ENCODE data around the gene PHYHIPL. TPM values are rescaled to one million over a fixed set of nuclear protein-coding genes. Genes with fewer than 3 reads are reported as not detected.
A peak's percentile ranks its signal among the peaks of the same experiment; 100 is the strongest.

Gene PHYHIPL
- total RNA-seq, 6 experiments from 2014 or later: not detected

DNA sequence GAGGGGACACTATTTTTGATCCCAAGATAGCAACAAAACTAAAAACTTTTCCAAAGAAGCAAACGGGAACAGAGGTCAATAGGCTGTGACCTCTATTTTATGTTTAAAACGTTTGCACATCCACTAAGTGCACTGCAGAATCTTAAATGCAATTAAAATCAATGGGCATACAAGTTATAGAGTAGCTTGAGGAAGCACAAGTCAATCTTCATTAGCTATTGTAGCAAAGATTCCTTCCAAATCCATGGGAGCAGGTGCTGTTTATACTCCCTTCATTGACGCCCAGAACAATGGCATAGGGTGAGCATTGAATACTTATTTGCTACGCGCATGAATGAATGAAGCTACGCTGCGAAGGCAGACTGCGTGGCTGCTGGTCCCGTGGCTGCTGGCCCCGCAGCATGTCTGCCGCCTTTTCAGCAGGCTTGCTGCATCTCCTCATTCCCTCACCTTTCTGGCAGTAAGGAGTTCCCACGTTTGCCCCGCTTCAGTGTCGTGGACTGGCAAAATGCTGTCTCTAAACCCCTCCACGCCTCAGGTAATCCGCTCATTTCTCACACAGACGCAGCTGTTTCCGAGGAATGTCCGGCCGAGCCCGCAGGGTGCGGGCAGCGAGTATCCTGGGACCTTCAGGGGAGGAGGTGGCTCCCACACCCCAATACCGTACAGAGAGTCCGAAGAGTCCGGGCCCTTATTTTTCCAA, 754 bp upstream of the PHYHIPL start:
- no peak overlapping the region for H3K4me3 Mint-ChIP-seq
- H3K27ac Mint-ChIP-seq: no peak overlapping the region
- peaks cover 8% of the 10 kb centered on the region for H3K4me1 Mint-ChIP-seq (ENCODE audit: low read depth)
- no peak for DNase-seq
- TF ChIP-seq, protein P1, sequence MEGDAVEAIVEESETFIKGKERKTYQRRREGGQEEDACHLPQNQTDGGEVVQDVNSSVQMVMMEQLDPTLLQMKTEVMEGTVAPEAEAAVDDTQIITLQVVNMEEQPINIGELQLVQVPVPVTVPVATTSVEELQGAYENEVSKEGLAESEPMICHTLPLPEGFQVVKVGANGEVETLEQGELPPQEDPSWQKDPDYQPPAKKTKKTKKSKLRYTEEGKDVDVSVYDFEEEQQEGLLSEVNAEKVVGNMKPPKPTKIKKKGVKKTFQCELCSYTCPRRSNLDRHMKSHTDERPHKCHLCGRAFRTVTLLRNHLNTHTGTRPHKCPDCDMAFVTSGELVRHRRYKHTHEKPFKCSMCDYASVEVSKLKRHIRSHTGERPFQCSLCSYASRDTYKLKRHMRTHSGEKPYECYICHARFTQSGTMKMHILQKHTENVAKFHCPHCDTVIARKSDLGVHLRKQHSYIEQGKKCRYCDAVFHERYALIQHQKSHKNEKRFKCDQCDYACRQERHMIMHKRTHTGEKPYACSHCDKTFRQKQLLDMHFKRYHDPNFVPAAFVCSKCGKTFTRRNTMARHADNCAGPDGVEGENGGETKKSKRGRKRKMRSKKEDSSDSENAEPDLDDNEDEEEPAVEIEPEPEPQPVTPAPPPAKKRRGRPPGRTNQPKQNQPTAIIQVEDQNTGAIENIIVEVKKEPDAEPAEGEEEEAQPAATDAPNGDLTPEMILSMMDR (IDR thresholded peaks at IDR 0.05): no peak
- peaks cover 5% of the 10 kb centered on the region; the same call in 1 of the 2 replicates for H3K36me3 Mint-ChIP-seq (ENCODE audit: low read depth)
- peaks cover 4% of the 10 kb centered on the region for H3K9me3 Mint-ChIP-seq
- H3K27me3 Mint-ChIP-seq (ENCODE audit: insufficient read depth): peaks cover 7% of the 10 kb centered on the region; the same call in 1 of the 2 replicates

DNA sequence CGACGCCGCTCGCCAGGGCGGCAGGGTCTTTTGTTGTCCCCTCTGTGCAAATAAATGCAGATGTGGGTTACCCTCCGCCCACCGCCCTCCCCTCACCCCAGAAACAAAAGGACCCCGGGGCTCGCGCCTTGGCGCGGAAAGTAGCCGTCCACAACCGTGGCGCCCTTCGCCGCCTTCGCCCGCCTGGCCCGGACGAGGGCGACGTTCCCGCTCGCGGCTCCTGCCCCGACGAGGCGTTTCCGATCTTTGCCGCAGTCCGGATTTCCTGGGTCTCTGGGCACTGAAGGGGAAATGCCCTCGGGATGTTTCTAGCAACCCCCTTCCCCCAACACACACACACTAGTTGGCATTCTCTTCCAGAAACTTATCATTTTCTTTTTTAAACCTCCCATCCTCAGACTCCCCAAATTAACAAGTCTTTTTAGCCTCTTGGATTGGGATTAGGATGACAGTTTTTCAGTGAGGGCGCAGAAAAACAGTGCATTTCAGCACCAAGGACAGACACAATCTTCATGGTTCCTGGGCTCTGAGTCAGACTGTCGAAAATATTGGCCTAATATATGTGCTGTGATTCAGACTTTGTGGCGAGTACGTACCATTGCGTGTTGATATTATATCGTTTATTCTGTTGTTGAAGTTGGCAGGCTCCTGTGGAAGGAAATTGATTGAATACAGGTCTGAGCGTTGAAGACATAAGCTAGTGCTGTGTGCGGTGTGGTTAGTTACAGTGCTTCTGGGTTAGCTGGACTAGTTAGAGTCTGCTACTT, 771 bp downstream of the PHYHIPL start:
- Mint-ChIP-seq H3K9me3 (peaks cover 4% of the 10 kb centered on the region), H3K36me3 (ENCODE audit: low read depth) (peaks cover 5% of the 10 kb centered on the region; the same call in 1 of the 2 replicates)

GRCh38 chr10:59177836-59178235, 1.4 kb downstream of the PHYHIPL start:
- no peak overlapping the region for H3K27ac Mint-ChIP-seq
- peaks cover 7% of the 10 kb centered on the region; the same call in 1 of the 2 replicates for H3K27me3 Mint-ChIP-seq (ENCODE audit: insufficient read depth)

More for the DNA sequence above, 771 bp downstream of the PHYHIPL start:
- peaks cover 7% of the 10 kb centered on the region; the same call in 1 of the 2 replicates for H3K27me3 Mint-ChIP-seq (ENCODE audit: insufficient read depth)
- no peak overlapping the region for H3K4me3 Mint-ChIP-seq
- peaks cover 8% of the 10 kb centered on the region for H3K4me1 Mint-ChIP-seq (ENCODE audit: low read depth)
- H3K27ac Mint-ChIP-seq: no peak overlapping the region
- peak; percentile 63 for DNase-seq
- TF ChIP-seq, protein P1 (IDR thresholded peaks at IDR 0.05): no peak

GRCh38 chr10:59179068-59179467, 2.6 kb downstream of the PHYHIPL start:
- no peak for DNase-seq
- Mint-ChIP-seq H3K9me3 (peaks cover 4% of the 10 kb centered on the region), H3K27me3 (ENCODE audit: insufficient read depth) (peaks cover 7% of the 10 kb centered on the region; the same call in 1 of the 2 replicates), H3K36me3 (ENCODE audit: low read depth) (peaks cover 5% of the 10 kb centered on the region; the same call in 1 of the 2 replicates), H3K27ac (no peak overlapping the region), H3K4me3 (no peak overlapping the region), H3K4me1 (ENCODE audit: low read depth) (peaks cover 8% of the 10 kb centered on the region)
- TF ChIP-seq, protein P1 (IDR thresholded peaks at IDR 0.05): no peak

More at GRCh38 chr10:59177836-59178235, 1.4 kb downstream of the PHYHIPL start:
- H3K4me3 Mint-ChIP-seq: no peak overlapping the region
- no peak for DNase-seq
- H3K9me3 Mint-ChIP-seq: peaks cover 4% of the 10 kb centered on the region
- H3K4me1 Mint-ChIP-seq (ENCODE audit: low read depth): peaks cover 8% of the 10 kb centered on the region
- TF ChIP-seq, protein P1 (IDR thresholded peaks at IDR 0.05): no peak
- H3K36me3 Mint-ChIP-seq (ENCODE audit: low read depth): peaks cover 5% of the 10 kb centered on the region; the same call in 1 of the 2 replicates

DNA sequence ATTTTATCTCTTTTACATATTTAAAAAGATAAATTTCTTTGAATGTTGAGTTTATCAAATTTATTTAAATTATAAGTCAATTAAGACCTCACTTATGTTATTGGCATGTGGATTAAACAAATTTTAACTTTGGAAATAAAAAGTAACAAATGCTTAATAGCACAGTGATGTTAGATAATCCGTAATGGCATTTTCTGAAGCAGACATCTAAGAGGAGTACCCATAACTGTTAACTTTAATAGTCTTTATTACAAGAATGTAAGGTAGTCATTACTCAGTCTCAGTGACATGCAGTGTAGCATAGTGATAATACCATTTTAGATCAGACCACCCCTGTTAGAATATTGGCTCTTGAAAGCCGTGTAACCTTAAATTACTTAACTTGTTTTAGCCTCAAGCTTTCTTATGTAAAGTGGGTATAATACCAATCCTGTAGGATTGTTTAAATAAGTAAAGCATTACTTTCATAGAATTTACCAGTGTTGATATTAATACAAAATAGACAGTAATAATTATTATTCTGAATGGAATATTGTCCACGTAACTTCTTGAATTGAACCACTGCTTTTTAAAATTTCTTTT, 4.3 kb downstream of the PHYHIPL start:
- no peak overlapping the region for H3K27ac Mint-ChIP-seq
- no peak overlapping the region for H3K4me3 Mint-ChIP-seq
- H3K27me3 Mint-ChIP-seq (ENCODE audit: insufficient read depth): peaks cover 3% of the 10 kb centered on the region; the same call in 1 of the 2 replicates
- DNase-seq: no peak
- TF ChIP-seq, protein P1 (IDR thresholded peaks at IDR 0.05): no peak
- H3K36me3 Mint-ChIP-seq (ENCODE audit: low read depth): peaks cover 5% of the 10 kb centered on the region; the same call in 1 of the 2 replicates
- H3K9me3 Mint-ChIP-seq: peaks cover 4% of the 10 kb centered on the region
- peaks cover 8% of the 10 kb centered on the region for H3K4me1 Mint-ChIP-seq (ENCODE audit: low read depth)
